Endothelial cell of umbilical vein (primary cell): ENCODE results near the gene TTLL11. TPM values are rescaled to one million over a fixed set of nuclear protein-coding genes. Genes with fewer than 3 reads are reported as not detected.

Experiments used
- BruUV-seq: library from RNA; stranded (reverse); fragments of 400-500 nt; replicated peaks from 2 replicates; lab custom pipeline; 2021; lab: Mats Ljungman, UMichigan
- CTCF ChIA-PET: fragments of 300-600, 350-600 bp; sonication (Branson Sonifier 250); formaldehyde crosslinking; loops from one replicate; lab custom pipeline; 2021; ENCODE audit warnings: antibody characterized with exemption, inconsistent platforms; lab: Charles Lee
- POLR2A ChIA-PET: fragments of 300-600, 350-600 bp; sonication (Branson Sonifier 250); formaldehyde crosslinking; loops from one replicate; lab custom pipeline; 2021; ENCODE audit warnings: antibody characterized with exemption, inconsistent platforms; lab: Charles Lee
- DNase-seq: peaks from one replicate; pipeline ENCODE4 v3.0.0-alpha.2; 2011; ENCODE audit warnings: low read depth, low spot score
- FAIRE-seq: peaks from 2 replicates; lab custom pipeline; 2011; peaks lifted over from hg19 to GRCh38; lab: Jason Lieb, UNC
- H2AFZ ChIP-seq: 2 replicates; pipeline ENCODE4 v1.6.0; 2012; ENCODE audit warnings: low read depth, low read length, control low read depth, inconsistent platforms
- H3K27ac ChIP-seq: 2 replicates; pipeline ENCODE4 v1.5.1; 2011; ENCODE audit warnings: low read depth, mild to moderate bottlenecking, control low read depth, low read length, moderate library complexity; ENCODE audit not compliant: insufficient read depth
- H3K27me3 ChIP-seq, 2 experiments: 2 replicates each; pipeline versions ENCODE4 v1.6.0 to v1.6.1; 2011; ENCODE audit warnings: low read length in 2 of 2, mixed read lengths in 1 of 2; ENCODE audit not compliant: control insufficient read depth in 2 of 2, insufficient read depth in 2 of 2
- H3K36me3 ChIP-seq, 2 experiments: 2 replicates in 1 of 2; 3 replicates in 1 of 2; pipeline ENCODE4 v1.5.1; 2011; ENCODE audit warnings: low read length in 2 of 2, mild to moderate bottlenecking in 1 of 2, moderate library complexity in 1 of 2; ENCODE audit not compliant: control insufficient read depth in 2 of 2, insufficient read depth in 2 of 2; ENCODE audit errors: extremely low read depth in 1 of 2
- H3K4me1 ChIP-seq: 3 replicates; pipeline ENCODE4 v1.5.1; 2011; ENCODE audit warnings: mild to moderate bottlenecking, low read length; ENCODE audit not compliant: control insufficient read depth, insufficient read depth; ENCODE audit errors: extremely low read depth
- H3K4me2 ChIP-seq: 2 replicates; pipeline ENCODE4 v1.6.1; 2011; ENCODE audit warnings: low read length, control low read depth, mixed read lengths; ENCODE audit not compliant: insufficient read depth
- H3K4me3 ChIP-seq, 3 experiments: fragments of 200-600 bp in 1 of 3; sonication (generic), shearing (Covaris generic) in 1 of 3; replicated peaks in 1 of 3; 2 replicates each; pipeline ENCODE4 v1.5.1; 2011 to 2016; ENCODE audit warnings: control low read depth in 3 of 3, low read length in 3 of 3, mild to moderate bottlenecking in 2 of 3, inconsistent platforms in 1 of 3, low read depth in 1 of 3, moderate library complexity in 1 of 3; ENCODE audit not compliant: insufficient read depth in 1 of 3
- H3K79me2 ChIP-seq: 2 replicates; pipeline ENCODE4 v1.6.0; 2012; ENCODE audit warnings: low read length, inconsistent platforms; ENCODE audit not compliant: control insufficient read depth, insufficient read depth
- H3K9ac ChIP-seq: replicated peaks from 2 replicates; pipeline ENCODE3; 2011; ENCODE audit warnings: low read length, control low read depth; ENCODE audit not compliant: insufficient read depth; ENCODE audit errors: extremely low read depth
- H3K9me1 ChIP-seq: replicated peaks from 3 replicates; pipeline ENCODE4 v1.6.0; 2011; ENCODE audit warnings: mild to moderate bottlenecking, low read length; ENCODE audit not compliant: control insufficient read depth, insufficient read depth; ENCODE audit errors: extremely low read depth
- H3K9me3 ChIP-seq: replicated peaks from 2 replicates; pipeline ENCODE4 v1.5.1; 2012; ENCODE audit warnings: low read length, inconsistent platforms; ENCODE audit not compliant: control insufficient read depth, insufficient read depth
- H4K20me1 ChIP-seq: replicated peaks from 2 replicates; pipeline ENCODE3; 2011; ENCODE audit warnings: mild to moderate bottlenecking, low read length; ENCODE audit not compliant: control insufficient read depth, insufficient read depth; ENCODE audit errors: extremely low read depth
- EZH2 ChIP-seq: IDR thresholded peaks from 2 replicates; pipeline ENCODE4 v1.6.1; 2012; ENCODE audit warnings: borderline replicate concordance, low read depth, mild to moderate bottlenecking, moderate library complexity, low read length, inconsistent platforms; ENCODE audit not compliant: severe bottlenecking
- FOS ChIP-seq: IDR thresholded peaks from 2 replicates; pipeline ENCODE4 v1.6.1; 2011; ENCODE audit warnings: mild to moderate bottlenecking, low read length, moderate library complexity, borderline replicate concordance; ENCODE audit not compliant: insufficient read depth
- GATA2 ChIP-seq: IDR thresholded peaks from 2 replicates; pipeline ENCODE4 v1.7.0; 2011; ENCODE audit warnings: low read depth, mild to moderate bottlenecking, moderate library complexity, mixed read lengths, low read length; ENCODE audit not compliant: insufficient read length, insufficient read depth
- JUN ChIP-seq: IDR thresholded peaks from 2 replicates; pipeline ENCODE4 v1.6.1; 2011; ENCODE audit warnings: borderline replicate concordance, low read depth; ENCODE audit not compliant: insufficient read length, insufficient read depth
- MYC ChIP-seq: IDR thresholded peaks from one replicate; pipeline ENCODE4 v1.6.1; 2011; ENCODE audit warnings: mild to moderate bottlenecking, low read depth, low read length
- POLR2A ChIP-seq: IDR thresholded peaks from 2 replicates; pipeline ENCODE4 v1.6.1; 2012; ENCODE audit warnings: low read depth, mild to moderate bottlenecking, control low read depth, low read length
- POLR2AphosphoS5 ChIP-seq: IDR thresholded peaks from 2 replicates; pipeline ENCODE4 v1.6.1; 2012; ENCODE audit warnings: low read depth, mild to moderate bottlenecking, control low read depth, low read length, moderate library complexity; ENCODE audit not compliant: insufficient read depth
- dilution Hi-C: fragments of 300-500 bp; cut with MboI; formaldehyde crosslinking; loops from one replicate; pipeline ENCODE4 v1.15.0; 2019; ENCODE audit warnings: low sequenced_read_pairs; ENCODE audit not compliant: extremely low pct_ligation_motif_present
- intact Hi-C: fragments of 100-400 bp; cut with micrococcal nuclease; formaldehyde crosslinking; loops from one replicate; pipeline ENCODE4 v1.10.0; 2022
- polyA plus RNA-seq, 4 experiments: library from polyadenylated mRNA; depleted of rRNA in 3 of 4; stranded (reverse) in 3 of 4; unstranded in 1 of 4; fragments of >200 nt; gene quantifications; 2 replicates each; pipeline versions ENCODE4 v1.2.1 to v1.2.3, GENCODE V29; 2011 to 2012; ENCODE audit warnings: missing spikeins in 1 of 4
- total RNA-seq: library from RNA; stranded (reverse); gene quantifications from 2 replicates; pipeline ENCODE4 v1.2.3, GENCODE V29; 2021
- TF ChIP-seq, protein P1 (sequence below), 2 donors: IDR thresholded peaks; 1 replicate in 1 of 2; 2 replicates in 1 of 2; pipeline ENCODE4 v1.5.1; 2011; ENCODE audit warnings: low read length in 2 of 2, mild to moderate bottlenecking in 2 of 2, moderate library complexity in 2 of 2, control low read depth in 1 of 2, inconsistent platforms in 1 of 2, low read depth in 1 of 2; ENCODE audit not compliant: insufficient read depth in 1 of 2; ENCODE audit errors: extremely low read depth in 1 of 2
- TF ChIP-seq, protein P2 (sequence below): IDR thresholded peaks from 2 replicates; pipeline ENCODE4 v1.6.1; 2011; ENCODE audit not compliant: insufficient read depth, insufficient read length

Gene TTLL11
- total and polyA plus RNA-seq, 2 donors (not counting 3 experiments of a cell fraction or from before 2014, with no cell fraction given), result 4.9 to 5.1 TPM

DNA sequence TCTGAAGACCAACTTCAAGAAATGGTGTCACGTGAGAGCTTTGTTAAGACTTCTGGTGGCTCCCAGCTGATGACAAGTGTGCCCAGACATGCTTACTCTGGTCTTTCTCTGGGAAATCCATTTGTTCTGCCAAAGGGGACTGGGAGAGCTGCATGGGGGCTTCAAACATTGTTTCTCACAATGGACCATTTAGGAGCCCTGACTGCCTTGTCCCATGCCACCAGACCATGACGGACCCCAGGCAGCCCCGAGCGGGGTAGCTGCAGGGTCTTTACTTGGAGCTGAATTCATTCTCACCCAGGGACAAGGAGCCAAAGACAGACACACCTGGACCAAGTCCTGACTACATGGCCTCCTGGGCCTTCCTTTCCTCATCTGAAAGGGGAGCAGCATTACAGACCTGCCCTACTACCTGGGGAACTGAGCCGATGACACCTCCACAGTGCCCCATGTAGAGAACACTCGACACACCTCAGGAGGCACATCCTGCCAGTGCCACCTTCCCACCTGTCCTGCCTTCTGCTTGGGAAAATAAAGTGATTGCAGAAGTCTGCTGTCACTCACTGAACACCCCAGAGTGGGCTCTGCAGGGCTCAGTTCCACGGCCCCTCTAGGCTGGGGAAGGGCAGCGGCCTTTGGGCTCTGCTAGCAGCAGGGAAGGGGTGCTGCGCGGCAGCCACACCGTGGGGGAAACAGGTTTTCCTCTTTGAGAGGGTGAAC, 272.7 kb downstream of the TTLL11 start:
- H3K79me2 ChIP-seq, result no peaks in the 10 kb centered on the region
- no peak overlapping the region for H2AFZ ChIP-seq
- ChIA-PET POLR2A (no interaction called here), CTCF (interaction anchor here (1.1 kb wide), 1 partner anchor 10 kb away, joined by 3 read pairs; no protein-coding TSS in a partner anchor)
- dilution Hi-C loops (no loop called here), intact Hi-C loops (no loop called here)
- TF ChIP-seq, protein P1, sequence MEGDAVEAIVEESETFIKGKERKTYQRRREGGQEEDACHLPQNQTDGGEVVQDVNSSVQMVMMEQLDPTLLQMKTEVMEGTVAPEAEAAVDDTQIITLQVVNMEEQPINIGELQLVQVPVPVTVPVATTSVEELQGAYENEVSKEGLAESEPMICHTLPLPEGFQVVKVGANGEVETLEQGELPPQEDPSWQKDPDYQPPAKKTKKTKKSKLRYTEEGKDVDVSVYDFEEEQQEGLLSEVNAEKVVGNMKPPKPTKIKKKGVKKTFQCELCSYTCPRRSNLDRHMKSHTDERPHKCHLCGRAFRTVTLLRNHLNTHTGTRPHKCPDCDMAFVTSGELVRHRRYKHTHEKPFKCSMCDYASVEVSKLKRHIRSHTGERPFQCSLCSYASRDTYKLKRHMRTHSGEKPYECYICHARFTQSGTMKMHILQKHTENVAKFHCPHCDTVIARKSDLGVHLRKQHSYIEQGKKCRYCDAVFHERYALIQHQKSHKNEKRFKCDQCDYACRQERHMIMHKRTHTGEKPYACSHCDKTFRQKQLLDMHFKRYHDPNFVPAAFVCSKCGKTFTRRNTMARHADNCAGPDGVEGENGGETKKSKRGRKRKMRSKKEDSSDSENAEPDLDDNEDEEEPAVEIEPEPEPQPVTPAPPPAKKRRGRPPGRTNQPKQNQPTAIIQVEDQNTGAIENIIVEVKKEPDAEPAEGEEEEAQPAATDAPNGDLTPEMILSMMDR (IDR thresholded peaks at IDR 0.05; ENCODE audit: extremely low read depth in 1 of 2, insufficient read depth in 1 of 2, low read depth in 1 of 2, low read length in 2 of 2), result no peak
- TF ChIP-seq FOS, result no peak
- TF ChIP-seq JUN, result no peak
- no peak for TF ChIP-seq MYC
- no peak for TF ChIP-seq EZH2
- TF ChIP-seq POLR2A, result no peak
- TF ChIP-seq POLR2AphosphoS5, result no peak
- no peak for TF ChIP-seq GATA2
- TF ChIP-seq, protein P2, sequence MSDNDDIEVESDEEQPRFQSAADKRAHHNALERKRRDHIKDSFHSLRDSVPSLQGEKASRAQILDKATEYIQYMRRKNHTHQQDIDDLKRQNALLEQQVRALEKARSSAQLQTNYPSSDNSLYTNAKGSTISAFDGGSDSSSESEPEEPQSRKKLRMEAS, result no peak
- H3K9me1 ChIP-seq, result no peaks in the 10 kb centered on the region
- no peaks in the 10 kb centered on the region for H4K20me1 ChIP-seq
- H3K36me3 ChIP-seq, result no peaks in the 10 kb centered on the region
- DNase-seq, result no peak
- no peaks in the 10 kb centered on the region for H3K27me3 ChIP-seq
- no peaks in the 10 kb centered on the region for H3K4me1 ChIP-seq
- no peak overlapping the region for H3K9ac ChIP-seq
- FAIRE-seq, result no peak
- H3K27ac ChIP-seq, result no peak overlapping the region
- no peaks in the 10 kb centered on the region for H3K9me3 ChIP-seq
- H3K4me3 ChIP-seq, result no peak overlapping the region
- BruUV-seq, result no TSS peak
- H3K4me2 ChIP-seq, result no peak overlapping the region
